ENCODE data around the gene EVI5L. TPM values are rescaled to one million over a fixed set of nuclear protein-coding genes. Genes with fewer than 3 reads are reported as not detected.

The EVI5L gene
- total and polyA plus RNA-seq, 2 of the 8 experiments (the other 6 are each of a cell fraction or from before 2014, with no cell fraction given) = 7.2 to 11.0 TPM

GRCh38 chr19:7787602-7788177 lies 42.3 kb upstream of the EVI5L start:
- Histone ChIP-seq H2BK12ac (ENCODE audit: low read depth, low read length) (peak overlapping the region; percentile 77; the same call in 1 of the 2 replicates), H3K14ac (ENCODE audit: insufficient read length) (no peak overlapping the region), H4K91ac (replicated peaks; ENCODE audit: insufficient read length, low read length) (no peak overlapping the region), H4K5ac (ENCODE audit: insufficient read length, low read depth, low read length) (no peak overlapping the region), H2AFZ (ENCODE audit: low read length) (no peak overlapping the region), H3K56ac (replicated peaks; ENCODE audit: insufficient read length, low read depth, low read length) (no peak overlapping the region), H3K79me2 (ENCODE audit: control insufficient read depth in 1 of 2, insufficient read depth in 2 of 2, low read length in 2 of 2) (no peaks in the 10 kb centered on the region), H3K27me3 (replicated peaks in 1 of 4; ENCODE audit: control insufficient read depth in 3 of 4, extremely low read depth in 1 of 4, insufficient read depth in 3 of 4, low read length in 3 of 4) (peaks cover 13 to 35% (median 29%) of the 10 kb centered on the region in 4 experiments), H3K36me3 (ENCODE audit: control insufficient read depth in 2 of 4, insufficient read depth in 4 of 4, low read length in 3 of 4) (no peaks in the 10 kb centered on the region), H3K9me3 (ENCODE audit: insufficient read depth in 2 of 2, low read depth in 1 of 2, low read length in 1 of 2) (no peaks in the 10 kb centered on the region), H2BK120ac (replicated peaks; ENCODE audit: low read depth, low read length) (no peak overlapping the region), H2AK5ac (ENCODE audit: low read depth, low read length) (no peak overlapping the region), H3K4me1 (replicated peaks in 1 of 4; ENCODE audit: control insufficient read depth in 3 of 4, insufficient read depth in 4 of 4, low read length in 3 of 4) (peaks cover 0 to 19% (median 12%) of the 10 kb centered on the region in 4 experiments; a peak in 6 of 7 replicates), H3K18ac (ENCODE audit: extremely low read depth, low read length) (no peak overlapping the region; the same call in 1 of the 2 replicates), H3K23me2 (ENCODE audit: low read depth, low read length) (peaks cover 15% of the 10 kb centered on the region), H3K79me1 (ENCODE audit: low read depth, low read length) (no peaks in the 10 kb centered on the region), H2BK5ac (ENCODE audit: low read depth, low read length) (no peak overlapping the region), H3K27ac (ENCODE audit: low read depth, low read length) (no peak overlapping the region), H3K9ac (replicated peaks in 1 of 4; ENCODE audit: extremely low read depth in 1 of 4, low read depth in 3 of 4, low read length in 3 of 4) (no peak overlapping the region), H3K23ac (ENCODE audit: insufficient read length) (no peak overlapping the region), H2BK20ac (ENCODE audit: low read length) (no peak overlapping the region), H2BK15ac (ENCODE audit: low read length) (peak overlapping the region; percentile 88), H4K20me1 (replicated peaks in 1 of 2; ENCODE audit: control insufficient read depth in 1 of 2, insufficient read depth in 2 of 2, low read length in 2 of 2) (peaks cover 0 to 2% of the 10 kb centered on the region in 2 experiments), H3K4me3 (ENCODE audit: extremely low read depth in 1 of 4, insufficient read depth in 2 of 4, low read depth in 3 of 4, low read length in 4 of 4) (peak overlapping the region; percentile 23 to 62 (median 44)), H3K4me2 (ENCODE audit: insufficient read depth in 1 of 2, low read depth in 2 of 2, low read length in 2 of 2) (peak overlapping the region; percentile 87 to 99), H3K4ac (replicated peaks; ENCODE audit: insufficient read length, low read depth, low read length) (peak overlapping the region; percentile 38), H4K8ac (ENCODE audit: extremely low read depth, insufficient read depth, low read length) (no peak overlapping the region)
- CTCF ChIA-PET (ENCODE audit: partially characterized antibody) = interaction anchor here (0.6 to 1.9 kb wide), 6 partner anchors 13 to 145 kb away, joined by 3 to 14 read pairs (median 3); partner anchors contain the start of gene CD209
- peak; percentile 17 for TF ChIP-seq ASH2L (IDR thresholded peaks at IDR 0.05; ENCODE audit: low read length)
- TF ChIP-seq HDAC2 (IDR thresholded peaks at IDR 0.05; ENCODE audit: borderline replicate concordance in 1 of 2, low read depth in 2 of 2, low read length in 2 of 2) = no peak
- TF ChIP-seq KDM1A (IDR thresholded peaks at IDR 0.05; ENCODE audit: borderline replicate concordance, low read length) = peak; percentile 89
- POLR2A ChIA-PET (ENCODE audit: partially characterized antibody) = interaction anchor here (0.5 to 0.6 kb wide), 2 partner anchors 155 to 471 kb away, joined by 3 to 4 read pairs; no protein-coding TSS in a partner anchor
- WGBS, 2 experiments (ENCODE audit: extremely low coverage in 1 of 2, insufficient coverage in 1 of 2, insufficient read length in 1 of 2, insufficient replicate concordance in 2 of 2, low coverage in 1 of 2, low lambda C conversion rate in 2 of 2, missing lambda C conversion rate in 1 of 2) = 31% methylated on average over 22 of the region's 22 CpGs; no CpG with 5 or more reads in 1 of the 2 experiments
- DNase-seq (ENCODE audit: low read depth in 1 of 2, low spot score in 2 of 2) (peak in 1 of 2 experiments; percentile 49), FAIRE-seq (no peak)
